Mucosa of descending colon (tissue), 3 donors: ENCODE results near the gene ADGRF1. TPM values are rescaled to one million over a fixed set of nuclear protein-coding genes. Genes with fewer than 3 reads are reported as not detected.

Experiments used
- ATAC-seq: fragments of 200-7000 bp; cut with Tn5 transposase; one replicate; pipeline ENCODE4 v1.9.1; 2020; ENCODE audit warnings: mild to moderate bottlenecking, moderate library complexity
- DNase-seq, 3 donors: peaks; one replicate each; pipeline ENCODE4 v3.0.0-alpha.2; 2020
- H3K36me3 ChIP-seq: fragments of 200-600 bp; one replicate; pipeline ENCODE4 v1.8.0; 2021; ENCODE audit warnings: low read depth, mild to moderate bottlenecking
- H3K4me1 ChIP-seq: fragments of 200-600 bp; one replicate; pipeline ENCODE4 v1.8.0; 2021; ENCODE audit warnings: low read depth, mild to moderate bottlenecking
- H3K4me3 ChIP-seq: fragments of 200-600 bp; one replicate; pipeline ENCODE4 v1.8.0; 2021; ENCODE audit warnings: mild to moderate bottlenecking
- H3K9me3 ChIP-seq: fragments of 200-600 bp; one replicate; pipeline ENCODE4 v1.8.0; 2021; ENCODE audit warnings: mild to moderate bottlenecking
- intact Hi-C, 2 donors: fragments of 100-400 bp; cut with DNase I in 1 of 2; cut with micrococcal nuclease in 1 of 2; formaldehyde crosslinking; loops; one replicate each; pipeline versions ENCODE4 v1.11.0 to v1.11.1; 2022; cut with DNase I, micrococcal nuclease
- total RNA-seq, 3 donors: library from RNA; stranded (reverse); fragmentation: NEBNext Ultra II Directional in 2 of 3; extraction: Animal tissue kit (Norgen Biotek cat#: 25700) in 2 of 3; gene quantifications; one replicate each; pipeline versions ENCODE4 v1.2.1 to v1.2.4, GENCODE V29; 2021 to 2023
- TF ChIP-seq, protein P1 (sequence below): fragments of 200-600 bp; IDR thresholded peaks from one replicate; pipeline ENCODE4 v1.8.0; 2022; ENCODE audit warnings: antibody characterized with exemption, mild to moderate bottlenecking
- donor health status: DM: no; HTN: no; CAD: no; lungs with moderate emphysema.
- donor health status: DM: no; HTN: no; CAD: no.
- donor health status: DM: no; HTN: yes; CAD: no.

Gene ADGRF1
- total RNA-seq, 3 donors from 2014 or later, result 1.2 to 3.3 (median 1.8) TPM

DNA sequence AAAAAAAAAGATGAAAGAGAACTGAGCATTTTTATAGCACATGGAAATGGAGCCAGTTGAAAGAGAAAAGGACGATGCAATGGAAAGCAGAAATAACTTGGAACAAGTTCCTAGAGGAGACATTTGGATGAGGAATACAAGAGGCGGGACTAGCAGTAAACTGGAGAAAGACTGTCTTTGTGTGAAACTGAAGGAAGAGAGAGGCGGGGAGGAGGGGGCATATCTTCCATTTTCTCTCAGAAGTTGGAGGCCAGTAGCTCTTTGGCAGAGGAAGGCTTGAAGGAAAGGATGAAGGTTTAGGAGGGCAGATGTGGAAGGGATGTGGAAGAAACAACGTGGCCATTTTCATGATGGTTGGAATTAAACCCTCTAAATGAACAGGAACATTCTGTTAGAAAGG, 33.0 kb upstream of the ADGRF1 start:
- no peaks in the 10 kb centered on the region for H3K9me3 ChIP-seq
- no peak overlapping the region for H3K4me3 ChIP-seq
- ATAC-seq, result no peak
- no peaks in the 10 kb centered on the region for H3K4me1 ChIP-seq
- TF ChIP-seq, protein P1, sequence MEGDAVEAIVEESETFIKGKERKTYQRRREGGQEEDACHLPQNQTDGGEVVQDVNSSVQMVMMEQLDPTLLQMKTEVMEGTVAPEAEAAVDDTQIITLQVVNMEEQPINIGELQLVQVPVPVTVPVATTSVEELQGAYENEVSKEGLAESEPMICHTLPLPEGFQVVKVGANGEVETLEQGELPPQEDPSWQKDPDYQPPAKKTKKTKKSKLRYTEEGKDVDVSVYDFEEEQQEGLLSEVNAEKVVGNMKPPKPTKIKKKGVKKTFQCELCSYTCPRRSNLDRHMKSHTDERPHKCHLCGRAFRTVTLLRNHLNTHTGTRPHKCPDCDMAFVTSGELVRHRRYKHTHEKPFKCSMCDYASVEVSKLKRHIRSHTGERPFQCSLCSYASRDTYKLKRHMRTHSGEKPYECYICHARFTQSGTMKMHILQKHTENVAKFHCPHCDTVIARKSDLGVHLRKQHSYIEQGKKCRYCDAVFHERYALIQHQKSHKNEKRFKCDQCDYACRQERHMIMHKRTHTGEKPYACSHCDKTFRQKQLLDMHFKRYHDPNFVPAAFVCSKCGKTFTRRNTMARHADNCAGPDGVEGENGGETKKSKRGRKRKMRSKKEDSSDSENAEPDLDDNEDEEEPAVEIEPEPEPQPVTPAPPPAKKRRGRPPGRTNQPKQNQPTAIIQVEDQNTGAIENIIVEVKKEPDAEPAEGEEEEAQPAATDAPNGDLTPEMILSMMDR, result no peak
- no peaks in the 10 kb centered on the region for H3K36me3 ChIP-seq
- DNase-seq, result no peak
- intact Hi-C loops, result no loop called here

DNA sequence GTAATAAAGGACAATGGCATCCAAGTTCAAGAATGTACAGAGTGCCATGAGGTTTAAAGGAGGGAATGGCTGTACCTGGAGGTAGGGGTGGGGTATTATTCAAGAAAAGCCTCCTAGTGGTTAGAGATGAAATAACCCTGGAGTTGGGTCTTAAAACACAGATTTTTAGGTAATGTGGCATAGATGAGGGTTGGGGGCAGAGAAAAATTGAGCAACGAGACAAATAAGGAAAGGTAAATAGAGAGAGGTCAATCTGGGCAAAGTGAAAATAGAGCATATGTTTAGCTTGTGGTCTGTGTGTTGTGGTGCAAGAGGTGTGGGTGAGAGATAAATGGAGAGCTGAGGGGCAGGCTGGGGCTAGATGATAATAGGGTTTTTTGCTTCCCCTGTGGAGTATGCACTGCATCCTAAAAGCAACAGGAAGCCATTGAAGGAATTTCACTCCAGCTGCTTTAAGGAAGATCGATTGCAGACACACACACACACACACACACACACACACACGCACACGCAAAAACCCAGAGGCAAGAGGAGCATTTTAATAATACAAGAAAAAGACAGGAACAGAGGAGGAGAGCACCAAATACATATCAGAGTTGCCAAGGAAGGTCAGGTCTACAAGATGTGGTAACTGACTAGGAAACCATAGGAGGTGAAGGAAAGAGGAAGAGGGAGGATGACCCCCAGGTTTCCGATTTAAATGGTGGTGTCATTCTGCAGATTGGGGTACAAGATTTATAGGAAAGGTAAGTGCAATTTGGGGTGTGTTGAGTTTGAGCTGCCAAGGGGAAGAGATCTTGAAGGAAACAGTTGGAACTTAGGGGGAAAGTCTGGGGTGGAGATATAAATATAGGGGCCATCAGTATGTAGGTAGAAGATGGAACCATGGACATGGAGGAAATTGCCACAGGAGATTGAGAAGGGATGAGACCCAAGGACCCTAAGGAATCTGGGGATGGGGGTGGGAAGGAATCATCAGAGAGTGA, 31.3 kb upstream of the ADGRF1 start:
- no peak for DNase-seq
- Histone ChIP-seq H3K4me3 (no peak overlapping the region), H3K4me1 (no peaks in the 10 kb centered on the region), H3K9me3 (no peaks in the 10 kb centered on the region), H3K36me3 (no peaks in the 10 kb centered on the region)
- TF ChIP-seq, protein P1, result no peak
- no peak for ATAC-seq
- intact Hi-C loops, result no loop called here

DNA sequence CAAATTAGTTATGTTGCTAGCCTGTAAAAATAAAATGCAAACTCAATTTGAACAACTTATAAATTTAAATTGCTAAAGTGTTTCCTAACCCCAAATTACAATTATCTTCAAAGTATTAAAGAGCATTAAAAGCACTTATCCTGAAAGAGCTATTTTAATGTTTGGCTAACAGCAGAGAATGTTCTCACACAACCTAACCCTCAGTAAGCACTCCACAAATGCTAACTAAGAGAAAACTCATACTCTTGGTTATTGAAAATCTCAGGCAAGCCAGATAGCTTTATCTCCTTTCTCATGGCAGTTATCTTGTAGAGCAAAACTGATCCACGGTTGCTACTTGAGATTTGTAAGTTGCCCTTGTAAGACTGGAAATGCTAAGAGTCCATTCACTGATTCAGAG, 30.5 kb upstream of the ADGRF1 start:
- no peaks in the 10 kb centered on the region for H3K9me3 ChIP-seq
- no peak for ATAC-seq
- no peaks in the 10 kb centered on the region for H3K36me3 ChIP-seq
- intact Hi-C loops, result no loop called here
- TF ChIP-seq, protein P1, result no peak
- H3K4me1 ChIP-seq, result no peaks in the 10 kb centered on the region
- no peak overlapping the region for H3K4me3 ChIP-seq
- DNase-seq, result no peak

DNA sequence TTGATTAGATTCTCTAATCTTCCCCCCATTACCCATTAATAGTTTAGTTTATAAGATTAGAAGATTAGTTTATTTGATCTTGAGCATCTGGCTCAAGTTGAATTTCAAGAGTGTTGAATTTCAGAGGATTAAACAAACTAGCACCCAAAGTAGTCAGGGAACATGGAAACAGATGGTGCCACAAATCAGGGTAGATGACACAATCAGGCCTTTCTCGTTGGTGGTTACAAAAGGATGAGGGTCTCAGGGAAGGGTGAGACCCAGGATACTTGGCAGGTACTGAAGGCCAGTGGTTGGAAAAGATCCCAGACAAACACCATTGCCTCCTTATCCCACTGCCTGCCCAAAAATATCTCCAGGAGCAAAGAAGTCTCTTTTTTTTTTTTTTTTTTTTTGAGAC, 29.5 kb upstream of the ADGRF1 start:
- H3K9me3 ChIP-seq, result no peaks in the 10 kb centered on the region
- ATAC-seq, result no peak
- H3K36me3 ChIP-seq, result no peaks in the 10 kb centered on the region
- intact Hi-C loops, result no loop called here
- no peaks in the 10 kb centered on the region for H3K4me1 ChIP-seq
- no peak overlapping the region for H3K4me3 ChIP-seq
- TF ChIP-seq, protein P1, result no peak
- DNase-seq, result no peak

DNA sequence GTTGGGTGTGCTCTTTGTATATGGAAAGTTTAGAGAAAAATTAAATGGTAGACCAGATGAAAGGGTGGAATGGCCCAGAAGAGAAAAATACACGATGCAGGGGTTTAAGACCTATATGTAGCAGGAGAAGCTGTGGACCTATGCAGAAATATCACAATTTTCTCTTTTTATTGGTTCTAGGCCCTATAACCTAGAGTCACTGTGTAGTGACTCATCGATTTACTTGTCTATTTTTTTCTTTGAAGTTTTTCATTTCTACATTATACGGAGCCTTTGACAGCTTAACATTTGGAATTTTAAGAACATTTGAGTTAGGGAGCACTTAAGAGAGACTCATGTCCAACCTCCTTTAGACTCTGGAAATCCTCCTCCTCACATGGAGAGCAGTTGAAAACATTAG, 28.3 kb upstream of the ADGRF1 start:
- ATAC-seq, result no peak
- intact Hi-C loops, result no loop called here
- Histone ChIP-seq H3K4me1 (no peaks in the 10 kb centered on the region), H3K9me3 (no peaks in the 10 kb centered on the region), H3K36me3 (no peaks in the 10 kb centered on the region), H3K4me3 (no peak overlapping the region)
- DNase-seq, result no peak
- TF ChIP-seq, protein P1, result no peak
